Keratinocyte (primary cell): Measurements from ENCODE around the gene GAMT. TPM values are rescaled to one million over a fixed set of nuclear protein-coding genes. Genes with fewer than 3 reads are reported as not detected.

ENCODE experiments used
- DNase-seq: peaks from one replicate; pipeline ENCODE4 v3.0.0-alpha.2; 2011; ENCODE audit warnings: low read depth, missing footprints, low spot score
- FAIRE-seq: peaks from 2 replicates; lab custom pipeline; 2011; peaks lifted over from hg19 to GRCh38; lab: Jason Lieb, UNC
- H2AFZ ChIP-seq: 2 replicates; pipeline ENCODE4 v1.6.0; 2012; ENCODE audit warnings: low read length, control low read depth, inconsistent platforms; ENCODE audit not compliant: control insufficient read depth
- H3K27ac ChIP-seq: 2 replicates; pipeline ENCODE4 v1.5.1; 2011; ENCODE audit warnings: low read length; ENCODE audit not compliant: control insufficient read depth, insufficient read depth
- H3K27me3 ChIP-seq: 3 replicates; pipeline ENCODE4 v1.6.0; 2011; ENCODE audit warnings: low read length; ENCODE audit not compliant: control insufficient read depth, insufficient read depth; ENCODE audit errors: extremely low read depth
- H3K36me3 ChIP-seq, 2 experiments: 2 replicates in 1 of 2; 3 replicates in 1 of 2; pipeline ENCODE4 v1.5.1; 2011; ENCODE audit warnings: low read length in 2 of 2, mild to moderate bottlenecking in 1 of 2; ENCODE audit not compliant: control insufficient read depth in 2 of 2, insufficient read depth in 2 of 2; ENCODE audit errors: extremely low read depth in 1 of 2
- H3K4me1 ChIP-seq: 3 replicates; pipeline ENCODE4 v1.5.1; 2011; ENCODE audit warnings: low read length; ENCODE audit not compliant: control insufficient read depth, insufficient read depth; ENCODE audit errors: extremely low read depth
- H3K4me2 ChIP-seq: 3 replicates; pipeline ENCODE4 v1.6.0; 2011; ENCODE audit warnings: low read depth, low read length; ENCODE audit not compliant: control insufficient read depth, insufficient read depth; ENCODE audit errors: extremely low read depth
- H3K4me3 ChIP-seq, 3 experiments: fragments of 200-600 bp in 1 of 3; sonication (generic) in 1 of 3; 2 replicates in 2 of 3; 3 replicates in 1 of 3; pipeline ENCODE4 v1.5.1; 2011 to 2016; ENCODE audit warnings: low read length in 3 of 3, mild to moderate bottlenecking in 3 of 3, control low read depth in 2 of 3, inconsistent platforms in 1 of 3, low read depth in 1 of 3, mixed read lengths in 1 of 3, mixed run types in 1 of 3, moderate library complexity in 1 of 3; ENCODE audit not compliant: control insufficient read depth in 2 of 3, insufficient read depth in 2 of 3; ENCODE audit errors: extremely low read depth in 1 of 3
- H3K79me2 ChIP-seq: 2 replicates; pipeline ENCODE4 v1.6.0; 2012; ENCODE audit warnings: low read length; ENCODE audit not compliant: control insufficient read depth, insufficient read depth
- H3K9ac ChIP-seq: 3 replicates; pipeline ENCODE4 v1.6.0; 2011; ENCODE audit warnings: low read length; ENCODE audit not compliant: control insufficient read depth, insufficient read depth; ENCODE audit errors: extremely low read depth
- H3K9me1 ChIP-seq: 3 replicates; pipeline ENCODE4 v1.6.0; 2011; ENCODE audit warnings: low read length; ENCODE audit not compliant: control insufficient read depth, insufficient read depth; ENCODE audit errors: extremely low read depth
- H3K9me3 ChIP-seq: 2 replicates; pipeline ENCODE4 v1.5.1; 2012; ENCODE audit warnings: low read depth, low read length; ENCODE audit not compliant: control insufficient read depth
- H4K20me1 ChIP-seq: 3 replicates; pipeline ENCODE4 v1.6.0; 2011; ENCODE audit warnings: low read length; ENCODE audit not compliant: control insufficient read depth, insufficient read depth; ENCODE audit errors: extremely low read depth
- CTCF ChIP-seq, 3 experiments: IDR thresholded peaks in 1 of 3; conservative IDR thresholded peaks in 1 of 3; optimal IDR thresholded peaks in 1 of 3; 2 replicates in 2 of 3; 3 replicates in 1 of 3; pipeline versions ENCODE3 to v1.5.1; 2011; ENCODE audit warnings: low read length in 3 of 3, mild to moderate bottlenecking in 3 of 3, moderate library complexity in 2 of 3, control low read depth in 1 of 3, inconsistent platforms in 1 of 3; ENCODE audit not compliant: insufficient read depth in 2 of 3; ENCODE audit errors: extremely low read depth in 1 of 3
- EZH2 ChIP-seq: IDR thresholded peaks from one replicate; pipeline ENCODE4 v1.6.1; 2012; ENCODE audit warnings: inconsistent platforms, mild to moderate bottlenecking, low read length, moderate library complexity
- dilution Hi-C: fragments of 300-500 bp; cut with MboI; formaldehyde crosslinking; loops from one replicate; pipeline ENCODE4 v1.7.0; 2020; ENCODE audit warnings: low sequenced_read_pairs; ENCODE audit not compliant: extremely low pct_ligation_motif_present
- polyA plus RNA-seq, 5 experiments: library from polyadenylated mRNA; depleted of rRNA in 3 of 5; stranded (reverse) in 3 of 5; stranded (forward) in 1 of 5; unstranded in 1 of 5; fragments of >200 nt; gene quantifications; 1 replicate in 1 of 5; 2 replicates in 3 of 5; 3 replicates in 1 of 5; pipeline versions ENCODE4 v1.2.1 to v1.2.3, GENCODE V29; 2011 to 2012; ENCODE audit warnings: missing spikeins in 2 of 5, low read depth in 1 of 5, low replicate concordance in 1 of 5

Gene GAMT
- polyA plus RNA-seq, 1 donor (not counting 4 experiments of a cell fraction or from before 2014, with no cell fraction given), result 5.7 TPM

- Histone ChIP-seq H4K20me1 (no peaks in the 10 kb centered on the region), H3K79me2 (no peaks in the 10 kb centered on the region), H3K9me1 (no peaks in the 10 kb centered on the region), H3K27ac (no peak overlapping the region), H3K9ac (no peak overlapping the region), H2AFZ (no peak overlapping the region), H3K27me3 (no peaks in the 10 kb centered on the region), H3K4me1 (peaks cover 14% of the 10 kb centered on the region), H3K4me3 (no peak overlapping the region), H3K9me3 (no peaks in the 10 kb centered on the region), H3K36me3 (peaks cover 18 to 30% of the 10 kb centered on the region in 2 experiments), H3K4me2 (no peak overlapping the region)
- dilution Hi-C loops, result no loop called here
- DNase-seq (no peak), FAIRE-seq (no peak)
- no peak for TF ChIP-seq CTCF (optimal IDR thresholded peaks at IDR 0.05 in 1 of 3, IDR thresholded peaks at IDR 0.05 in 1 of 3, conservative IDR thresholded peaks at IDR 0.05 in 1 of 3; ENCODE audit: extremely low read depth in 1 of 3, insufficient read depth in 2 of 3, low read length in 3 of 3)
- no peak for TF ChIP-seq EZH2
Measured at GRCh38 chr19:1365319-1366269, 35.7 kb downstream of the GAMT start.

- FAIRE-seq, result no peak
- dilution Hi-C loops, result no loop called here
- H3K4me3 ChIP-seq, result no peak overlapping the region
- H3K27me3 ChIP-seq, result no peaks in the 10 kb centered on the region
- H3K27ac ChIP-seq, result no peak overlapping the region
- peaks cover 3% of the 10 kb centered on the region for H3K9me1 ChIP-seq
- no peak overlapping the region for H3K4me2 ChIP-seq
- H4K20me1 ChIP-seq, result no peaks in the 10 kb centered on the region
- TF ChIP-seq EZH2 (no peak), CTCF (optimal IDR thresholded peaks at IDR 0.05 in 1 of 3, IDR thresholded peaks at IDR 0.05 in 1 of 3, conservative IDR thresholded peaks at IDR 0.05 in 1 of 3; ENCODE audit: extremely low read depth in 1 of 3, insufficient read depth in 2 of 3, low read length in 3 of 3) (peak in 1 of 3 experiments; percentile 18)
- H2AFZ ChIP-seq, result no peak overlapping the region
- no peak overlapping the region for H3K9ac ChIP-seq
- H3K36me3 ChIP-seq, result peaks cover 25 to 39% of the 10 kb centered on the region in 2 experiments
- no peak for DNase-seq
- H3K9me3 ChIP-seq, result no peaks in the 10 kb centered on the region
- peaks cover 17% of the 10 kb centered on the region for H3K4me1 ChIP-seq
- no peaks in the 10 kb centered on the region for H3K79me2 ChIP-seq
Measured at GRCh38 chr19:1364070-1364704, 37.2 kb downstream of the GAMT start.
